PC-9 (cell line): ENCODE data around the gene RNASET2.

Experiments
- EZH2 ChIP-seq: fragments of 200-600 bp; sonication (generic); IDR thresholded peaks from 2 replicates; pipeline ENCODE4 v1.8.0; 2017; ENCODE audit warnings: antibody characterized with exemption, low read depth
- TF ChIP-seq, protein P1 (sequence below): fragments of 200-600 bp; sonication (generic); conservative IDR thresholded peaks from 2 replicates; pipeline ENCODE4 v1.6.1; 2017; ENCODE audit warnings: mixed run types, antibody characterized with exemption, mild to moderate bottlenecking, moderate library complexity

GRCh38 chr6:166911248-166911677 is 45.1 kb downstream of the RNASET2 start:
- TF ChIP-seq, protein P1, sequence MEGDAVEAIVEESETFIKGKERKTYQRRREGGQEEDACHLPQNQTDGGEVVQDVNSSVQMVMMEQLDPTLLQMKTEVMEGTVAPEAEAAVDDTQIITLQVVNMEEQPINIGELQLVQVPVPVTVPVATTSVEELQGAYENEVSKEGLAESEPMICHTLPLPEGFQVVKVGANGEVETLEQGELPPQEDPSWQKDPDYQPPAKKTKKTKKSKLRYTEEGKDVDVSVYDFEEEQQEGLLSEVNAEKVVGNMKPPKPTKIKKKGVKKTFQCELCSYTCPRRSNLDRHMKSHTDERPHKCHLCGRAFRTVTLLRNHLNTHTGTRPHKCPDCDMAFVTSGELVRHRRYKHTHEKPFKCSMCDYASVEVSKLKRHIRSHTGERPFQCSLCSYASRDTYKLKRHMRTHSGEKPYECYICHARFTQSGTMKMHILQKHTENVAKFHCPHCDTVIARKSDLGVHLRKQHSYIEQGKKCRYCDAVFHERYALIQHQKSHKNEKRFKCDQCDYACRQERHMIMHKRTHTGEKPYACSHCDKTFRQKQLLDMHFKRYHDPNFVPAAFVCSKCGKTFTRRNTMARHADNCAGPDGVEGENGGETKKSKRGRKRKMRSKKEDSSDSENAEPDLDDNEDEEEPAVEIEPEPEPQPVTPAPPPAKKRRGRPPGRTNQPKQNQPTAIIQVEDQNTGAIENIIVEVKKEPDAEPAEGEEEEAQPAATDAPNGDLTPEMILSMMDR: no peak
- TF ChIP-seq EZH2: no peak
